Duodenal mucosa (tissue), 2 donors: Measurements from ENCODE around the gene ELAVL1.

Source experiments
- H3K27ac ChIP-seq: one replicate; pipeline ENCODE4 v1.7.0; 2013; ENCODE audit warnings: low read depth, low read length
- H3K27me3 ChIP-seq, 2 donors: one replicate each; pipeline ENCODE4 v1.7.0; 2013; ENCODE audit warnings: low read length in 2 of 2, control low read depth in 1 of 2; ENCODE audit not compliant: insufficient read depth in 2 of 2, control insufficient read depth in 1 of 2
- H3K36me3 ChIP-seq, 2 donors: one replicate each; pipeline ENCODE4 v1.7.0; 2013; ENCODE audit warnings: low read length in 2 of 2, control low read depth in 1 of 2; ENCODE audit not compliant: insufficient read depth in 2 of 2, control insufficient read depth in 1 of 2
- H3K4me1 ChIP-seq, 2 donors: one replicate each; pipeline ENCODE4 v1.7.0; 2013; ENCODE audit warnings: low read length in 2 of 2, control low read depth in 1 of 2; ENCODE audit not compliant: insufficient read depth in 2 of 2, control insufficient read depth in 1 of 2
- H3K4me3 ChIP-seq, 2 donors: one replicate each; pipeline ENCODE4 v1.7.0; 2013; ENCODE audit warnings: low read length in 2 of 2, low read depth in 1 of 2
- H3K9ac ChIP-seq, 2 donors: one replicate each; pipeline ENCODE4 v1.7.0; 2013; ENCODE audit warnings: low read length in 2 of 2, low read depth in 1 of 2
- H3K9me3 ChIP-seq, 2 donors: one replicate each; pipeline ENCODE4 v1.7.0; 2013; ENCODE audit warnings: low read length in 2 of 2, control low read depth in 1 of 2; ENCODE audit not compliant: control insufficient read depth in 1 of 2

ELAVL1 gene

DNA sequence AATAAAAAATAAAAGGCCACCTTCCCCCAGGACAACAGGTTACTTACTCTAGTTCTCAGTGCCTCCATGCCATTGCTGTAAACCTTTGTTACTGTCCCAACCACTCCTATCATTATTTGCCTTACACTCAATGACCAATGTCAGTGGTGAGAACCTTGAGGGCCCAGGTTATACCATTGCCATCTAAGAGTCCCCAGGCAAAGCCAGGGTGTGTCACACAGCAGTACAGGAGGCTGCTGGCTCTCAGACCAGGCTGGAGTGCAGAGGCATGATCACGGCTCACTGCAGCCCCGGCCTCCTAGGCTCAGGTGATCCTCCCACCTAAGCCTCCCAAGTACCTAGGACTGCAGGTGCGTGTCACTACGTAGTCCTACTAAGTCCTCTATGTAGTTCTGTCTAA is 6.1 kb downstream of the ELAVL1 start:
- Histone ChIP-seq H3K9ac (no peak overlapping the region), H3K4me1 (peaks cover 24 to 33% of the 10 kb centered on the region in 2 donors)

DNA sequence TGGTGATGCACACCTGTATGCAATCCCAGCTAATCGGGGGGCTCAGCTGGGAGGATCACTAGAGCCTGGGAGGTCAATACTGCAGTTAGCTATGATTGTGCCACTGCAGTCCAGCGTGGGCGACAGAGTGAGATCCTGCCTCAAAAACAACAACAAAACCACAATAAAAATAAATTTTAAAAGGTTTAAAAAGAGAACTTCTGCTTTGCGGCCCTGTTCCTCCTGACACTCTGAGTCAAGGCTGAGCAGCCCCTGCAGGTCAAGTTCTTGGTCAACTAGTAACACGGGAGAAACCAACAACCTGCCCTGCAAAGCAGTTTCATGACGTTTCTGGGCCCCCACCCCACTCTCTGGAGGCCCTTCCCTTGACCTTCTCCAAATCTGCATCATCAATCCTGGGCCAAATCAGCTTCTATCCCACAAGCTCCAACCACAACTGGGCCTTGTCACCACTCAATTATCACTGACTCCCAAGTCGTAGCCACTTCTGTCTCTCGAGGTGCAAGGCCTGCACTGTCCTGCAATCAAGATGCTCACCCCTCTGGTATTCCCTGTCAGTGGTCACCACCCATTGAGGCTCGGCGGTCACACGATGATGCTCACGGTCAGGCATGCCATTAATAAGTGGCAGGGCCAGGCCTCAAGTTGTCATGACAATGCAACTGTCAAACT is 7.5 kb downstream of the ELAVL1 start:
- peaks cover 16 to 27% of the 10 kb centered on the region in 2 donors for H3K4me1 ChIP-seq

More for the DNA sequence above, 6.1 kb downstream of the ELAVL1 start:
- H3K36me3 ChIP-seq: peaks cover 0 to 12% of the 10 kb centered on the region in 2 donors
- no peak overlapping the region for H3K4me3 ChIP-seq
- H3K27ac ChIP-seq: no peak overlapping the region
- H3K9me3 ChIP-seq: no peaks in the 10 kb centered on the region
- H3K27me3 ChIP-seq: no peaks in the 10 kb centered on the region

DNA sequence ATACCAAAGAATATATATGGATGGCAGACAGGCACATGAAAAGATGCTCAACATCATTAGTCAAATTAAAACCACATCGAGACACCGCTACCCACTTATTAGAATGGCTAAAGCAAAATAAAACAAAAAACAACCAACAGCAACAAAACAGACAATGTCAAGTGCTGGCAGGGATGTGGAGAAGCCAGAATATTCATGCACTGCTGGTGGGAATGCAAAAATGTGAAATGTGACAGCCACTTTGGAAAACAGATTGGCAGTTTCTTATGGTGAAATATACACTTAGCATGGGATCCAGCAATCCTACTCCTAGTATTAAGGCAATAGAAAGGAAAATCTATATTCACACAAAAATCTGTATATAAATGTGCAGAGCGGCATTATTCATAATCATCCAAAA is 8.6 kb downstream of the ELAVL1 start:
- H3K27ac ChIP-seq: no peak overlapping the region
- H3K27me3 ChIP-seq: no peaks in the 10 kb centered on the region
- peaks cover 7 to 17% of the 10 kb centered on the region in 2 donors for H3K4me1 ChIP-seq
- H3K9me3 ChIP-seq: no peaks in the 10 kb centered on the region
- H3K4me3 ChIP-seq: no peak overlapping the region
- no peak overlapping the region for H3K9ac ChIP-seq
- H3K36me3 ChIP-seq: peaks cover 0 to 12% of the 10 kb centered on the region in 2 donors

More for the DNA sequence above, 7.5 kb downstream of the ELAVL1 start:
- H3K4me3 ChIP-seq: no peak overlapping the region
- H3K9ac ChIP-seq: no peak overlapping the region
- no peak overlapping the region for H3K27ac ChIP-seq
- no peaks in the 10 kb centered on the region for H3K9me3 ChIP-seq
- H3K27me3 ChIP-seq: no peaks in the 10 kb centered on the region
- H3K36me3 ChIP-seq: peaks cover 0 to 12% of the 10 kb centered on the region in 2 donors

DNA sequence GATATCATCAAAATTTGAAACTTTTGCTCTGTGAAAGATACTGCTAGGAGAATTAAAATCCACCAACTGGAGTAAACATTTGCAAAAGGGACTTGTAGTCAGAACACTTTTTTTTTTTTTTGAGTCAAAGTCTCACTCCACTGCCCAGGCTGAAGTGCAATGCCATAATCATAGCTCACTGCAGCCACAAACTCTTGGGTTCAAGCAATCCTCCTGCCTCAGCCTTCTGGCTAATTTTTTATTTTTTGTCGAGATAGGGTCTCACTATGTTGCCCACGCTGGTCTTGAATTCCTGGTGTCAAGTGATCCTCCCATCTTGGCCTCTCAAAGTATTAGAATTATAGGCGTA is 9.7 kb downstream of the ELAVL1 start:
- H3K9me3 ChIP-seq: no peaks in the 10 kb centered on the region
- no peak overlapping the region for H3K9ac ChIP-seq
- H3K4me1 ChIP-seq: peaks cover 4 to 7% of the 10 kb centered on the region in 2 donors
- no peaks in the 10 kb centered on the region for H3K27me3 ChIP-seq
- peaks cover 9 to 16% of the 10 kb centered on the region in 2 donors for H3K36me3 ChIP-seq
- H3K4me3 ChIP-seq: no peak overlapping the region
- H3K27ac ChIP-seq: no peak overlapping the region

DNA sequence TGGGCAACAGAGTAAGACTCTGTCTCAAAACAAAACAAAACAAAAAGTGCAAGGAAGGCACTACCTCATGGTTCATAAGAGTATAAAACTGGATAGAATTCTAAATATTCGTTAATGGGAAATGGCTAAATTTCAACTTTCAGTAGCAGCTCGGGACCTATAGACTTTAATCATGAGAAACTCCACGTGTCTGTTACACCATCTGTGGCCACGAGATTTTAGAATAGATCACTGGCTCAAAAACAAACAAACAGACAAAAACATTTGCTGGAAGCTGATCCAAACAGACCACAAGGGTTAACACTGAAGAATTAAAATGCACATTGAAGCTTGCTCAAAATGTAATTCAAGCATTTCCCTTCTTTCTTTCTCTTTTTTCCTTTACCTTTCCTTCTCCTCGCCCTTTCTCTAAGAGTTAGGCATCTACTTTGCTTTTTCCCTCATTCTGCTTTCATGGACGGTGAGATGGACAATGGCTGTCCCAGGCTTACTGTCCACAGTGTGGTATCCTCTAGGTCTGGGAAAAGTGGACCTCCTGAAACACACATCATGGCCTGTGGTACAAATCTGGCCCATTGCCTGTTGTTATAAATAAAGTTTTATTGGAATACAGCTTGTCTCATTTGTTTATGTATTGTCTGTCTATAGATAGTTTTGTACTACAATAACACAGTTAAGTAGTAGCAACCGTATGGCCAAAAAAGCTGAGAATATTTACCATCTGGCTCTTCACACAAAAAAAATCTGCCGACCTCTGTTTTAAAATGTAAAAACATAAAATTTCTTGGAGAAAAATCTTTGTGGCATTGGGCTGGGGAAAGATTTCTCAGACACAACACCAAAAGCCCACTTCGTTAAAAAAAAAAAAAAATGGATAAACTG is 10.3 kb downstream of the ELAVL1 start:
- Histone ChIP-seq H3K27ac (no peak overlapping the region), H3K4me3 (no peak overlapping the region), H3K9me3 (no peaks in the 10 kb centered on the region), H3K36me3 (peaks cover 15 to 21% of the 10 kb centered on the region in 2 donors), H3K27me3 (no peaks in the 10 kb centered on the region), H3K4me1 (peaks cover under 1 to 3% of the 10 kb centered on the region in 2 donors), H3K9ac (no peak overlapping the region)

DNA sequence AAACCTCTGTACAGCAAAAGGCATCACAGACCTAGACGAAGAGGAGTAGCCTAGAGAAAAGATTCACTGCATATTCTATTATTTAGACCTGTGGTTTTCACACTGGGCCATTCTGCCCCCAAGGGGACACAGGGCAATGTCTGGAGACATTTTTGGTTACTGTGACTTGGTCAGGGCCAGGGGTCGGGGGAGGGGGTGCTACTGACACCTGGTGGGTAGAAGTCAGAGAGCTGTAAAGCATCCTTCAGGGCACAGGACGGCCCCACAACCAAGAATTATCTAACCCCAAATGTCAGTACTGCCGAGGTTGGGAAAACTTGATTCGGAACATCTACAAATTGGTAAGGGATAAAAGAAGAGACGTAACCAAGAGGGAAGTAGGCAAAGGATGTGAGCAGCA is 11.3 kb downstream of the ELAVL1 start:
- Histone ChIP-seq H3K27me3 (no peaks in the 10 kb centered on the region), H3K4me3 (no peak overlapping the region), H3K4me1 (peaks cover 0 to 3% of the 10 kb centered on the region in 2 donors), H3K36me3 (peaks cover 18 to 26% of the 10 kb centered on the region in 2 donors), H3K9me3 (no peaks in the 10 kb centered on the region), H3K27ac (no peak overlapping the region), H3K9ac (no peak overlapping the region)

DNA sequence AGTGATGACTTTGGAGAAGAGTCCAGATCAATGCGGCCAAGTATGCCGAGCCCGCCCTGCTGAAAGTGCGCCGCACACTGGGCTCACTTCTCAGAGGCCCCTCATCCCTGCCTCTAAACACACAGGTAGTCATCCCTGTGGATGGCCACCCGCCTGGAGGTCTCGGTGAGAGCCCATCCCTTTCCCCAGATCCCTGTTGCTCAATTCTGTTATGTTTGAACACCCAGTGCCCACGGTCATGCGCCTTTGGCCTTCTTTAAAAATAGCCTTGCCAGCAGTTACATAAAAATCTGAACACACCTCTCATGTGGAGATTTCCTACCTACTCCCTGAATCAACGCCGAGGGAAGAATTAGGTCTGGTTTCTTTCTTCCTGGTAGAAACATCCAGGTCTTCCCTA is 11.9 kb downstream of the ELAVL1 start:
- Histone ChIP-seq H3K27ac (no peak overlapping the region), H3K4me3 (no peak overlapping the region), H3K36me3 (peaks cover 21 to 32% of the 10 kb centered on the region in 2 donors), H3K9ac (no peak overlapping the region), H3K27me3 (no peaks in the 10 kb centered on the region), H3K4me1 (peaks cover 0 to 3% of the 10 kb centered on the region in 2 donors), H3K9me3 (no peaks in the 10 kb centered on the region)

DNA sequence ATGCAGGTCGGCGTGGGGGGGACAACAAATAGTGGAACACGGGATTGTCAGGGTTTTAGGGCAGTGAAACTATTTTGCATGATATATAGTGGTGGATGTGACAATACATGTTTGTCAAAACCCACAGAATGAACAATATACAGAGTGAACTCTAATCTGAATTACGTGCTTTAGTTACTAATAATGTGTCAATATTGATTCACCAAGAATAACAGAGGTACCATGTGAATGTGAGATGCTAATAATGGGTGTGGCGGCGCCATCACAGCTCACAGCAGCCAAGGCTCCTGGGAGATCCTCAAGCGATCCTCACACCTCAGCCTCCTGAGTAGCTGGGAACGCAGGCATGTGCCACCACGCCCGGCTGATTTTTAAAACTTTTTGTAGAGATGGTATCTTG is 12.9 kb downstream of the ELAVL1 start:
- Histone ChIP-seq H3K9ac (no peak overlapping the region), H3K4me1 (peaks cover 0 to 4% of the 10 kb centered on the region in 2 donors), H3K9me3 (no peaks in the 10 kb centered on the region), H3K36me3 (peaks cover 24 to 41% of the 10 kb centered on the region in 2 donors), H3K27ac (no peak overlapping the region), H3K4me3 (no peak overlapping the region), H3K27me3 (no peaks in the 10 kb centered on the region)

DNA sequence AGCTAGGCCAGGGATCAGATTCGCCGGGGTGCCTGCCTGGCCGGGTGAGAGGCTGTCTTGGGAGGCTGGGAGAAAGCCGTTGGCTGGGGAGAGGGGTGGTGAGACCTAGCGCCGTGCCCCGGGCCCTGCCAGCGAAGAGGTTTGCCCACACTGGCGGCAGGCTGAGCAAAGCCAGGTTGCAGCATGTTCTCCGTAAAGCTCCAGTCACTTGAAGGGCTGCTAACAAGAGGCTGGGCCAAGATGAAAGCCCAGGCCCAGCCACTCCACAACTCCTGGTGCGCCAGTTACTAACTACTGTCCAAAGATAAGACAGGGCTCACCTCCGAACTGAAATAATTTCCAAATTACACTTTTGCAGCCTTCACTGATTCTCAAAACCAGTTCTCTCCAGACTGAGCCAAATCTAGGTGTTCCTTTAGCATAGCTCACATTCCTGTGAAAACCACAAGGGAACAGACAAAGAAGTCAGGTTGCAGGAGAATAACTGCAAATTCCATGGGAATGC is 16.3 kb downstream of the ELAVL1 start:
- peaks cover 27 to 65% of the 10 kb centered on the region in 2 donors for H3K36me3 ChIP-seq
- no peak overlapping the region for H3K9ac ChIP-seq
- no peaks in the 10 kb centered on the region for H3K9me3 ChIP-seq
- no peak overlapping the region for H3K4me3 ChIP-seq
- H3K4me1 ChIP-seq: peaks cover 0 to 6% of the 10 kb centered on the region in 2 donors
- no peak overlapping the region for H3K27ac ChIP-seq
- no peaks in the 10 kb centered on the region for H3K27me3 ChIP-seq

DNA sequence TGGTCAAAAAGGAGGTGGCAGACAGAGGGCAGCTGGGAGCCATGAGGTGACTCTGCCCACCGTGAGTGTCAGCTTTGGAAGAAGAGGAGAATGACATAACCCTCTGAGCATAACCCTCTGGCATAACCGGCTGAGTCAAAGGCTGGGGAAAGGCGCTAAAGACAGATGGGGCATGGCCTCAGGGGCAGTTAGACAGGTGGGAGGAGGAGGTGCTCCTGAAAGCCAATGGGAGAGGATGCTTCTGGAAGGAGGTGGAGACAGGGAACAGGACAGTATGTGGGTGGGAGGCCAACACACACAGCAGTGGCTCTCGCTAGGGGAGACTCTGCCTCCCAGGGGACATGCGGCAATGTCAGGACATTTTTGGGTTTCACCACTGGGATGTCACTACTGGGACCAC is 17.1 kb downstream of the ELAVL1 start:
- H3K9me3 ChIP-seq: no peaks in the 10 kb centered on the region
- no peak overlapping the region for H3K27ac ChIP-seq
- H3K27me3 ChIP-seq: no peaks in the 10 kb centered on the region
- peaks cover 0 to 6% of the 10 kb centered on the region in 2 donors for H3K4me1 ChIP-seq
- no peak overlapping the region for H3K4me3 ChIP-seq
- peaks cover 33 to 73% of the 10 kb centered on the region in 2 donors for H3K36me3 ChIP-seq
- no peak overlapping the region for H3K9ac ChIP-seq
